ENCODE data around the gene TCF4.
A peak's percentile ranks its signal among the peaks of the same experiment; 100 is the strongest.

The TCF4 gene

GRCh38 chr18:55588111-55588869, at the start of gene TCF4:
TSS of gene TCF4 (minus strand) at chr18:55588192. CDS start at chr18:55587116, 1,076 bp downstream.
- H3K9ac ChIP-seq (ENCODE audit: insufficient read length), result peak within 1 kb of the TSS; percentile 78
- no peak for DNase-seq (ENCODE audit: low read depth, low spot score)

GRCh38 chr18:55637204-55637603, 49.2 kb upstream of the TCF4 start:
- Histone ChIP-seq H3K36me3 (ENCODE audit: insufficient read depth, low read length) (no peaks in the 10 kb centered on the region), H3K27ac (no peak overlapping the region), H3K9ac (ENCODE audit: insufficient read length) (no peak overlapping the region), H3K9me3 (ENCODE audit: low read depth, low read length) (no peaks in the 10 kb centered on the region), H3K4me3 (no peak overlapping the region)
- TF ChIP-seq POLR2AphosphoS5 (IDR thresholded peaks at IDR 0.05; ENCODE audit: borderline replicate concordance, low read depth, low read length) (no peak), EZH2 (IDR thresholded peaks at IDR 0.05) (no peak), FOXP2 (optimal IDR thresholded peaks at IDR 0.05; ENCODE audit: control extremely low read depth, extremely low read length, insufficient read depth) (no peak)
- no peak for DNase-seq (ENCODE audit: low read depth, low spot score)

More at GRCh38 chr18:55588111-55588869, at the start of gene TCF4:
- Histone ChIP-seq H3K9me3 (ENCODE audit: low read depth, low read length) (no peaks in the 10 kb centered on the region), H3K36me3 (ENCODE audit: insufficient read depth, low read length) (no peaks in the 10 kb centered on the region), H3K4me3 (peak within 1 kb of the TSS; percentile 85), H3K27ac (peak within 1 kb of the TSS; percentile 85)
- TF ChIP-seq EZH2 (IDR thresholded peaks at IDR 0.05) (no peak), FOXP2 (optimal IDR thresholded peaks at IDR 0.05; ENCODE audit: control extremely low read depth, extremely low read length, insufficient read depth) (no peak), POLR2AphosphoS5 (IDR thresholded peaks at IDR 0.05; ENCODE audit: borderline replicate concordance, low read depth, low read length) (peak; percentile 62)

- no peak overlapping the region for H3K4me3 ChIP-seq
- H3K27ac ChIP-seq, result no peak overlapping the region
- TF ChIP-seq EZH2 (IDR thresholded peaks at IDR 0.05) (no peak), FOXP2 (optimal IDR thresholded peaks at IDR 0.05; ENCODE audit: control extremely low read depth, extremely low read length, insufficient read depth) (no peak), POLR2AphosphoS5 (IDR thresholded peaks at IDR 0.05; ENCODE audit: borderline replicate concordance, low read depth, low read length) (no peak)
- H3K36me3 ChIP-seq (ENCODE audit: insufficient read depth, low read length), result no peaks in the 10 kb centered on the region
- DNase-seq (ENCODE audit: low read depth, low spot score), result no peak
- H3K9me3 ChIP-seq (ENCODE audit: low read depth, low read length), result no peaks in the 10 kb centered on the region
- no peak overlapping the region for H3K9ac ChIP-seq (ENCODE audit: insufficient read length)
Observed at GRCh38 chr18:55635439-55635838, 47.4 kb upstream of the TCF4 start.

GRCh38 chr18:55634545-55634944, 46.6 kb upstream of the TCF4 start:
- Histone ChIP-seq H3K27ac (no peak overlapping the region), H3K9ac (ENCODE audit: insufficient read length) (no peak overlapping the region), H3K36me3 (ENCODE audit: insufficient read depth, low read length) (no peaks in the 10 kb centered on the region), H3K4me3 (no peak overlapping the region), H3K9me3 (ENCODE audit: low read depth, low read length) (no peaks in the 10 kb centered on the region)
- no peak for TF ChIP-seq FOXP2 (optimal IDR thresholded peaks at IDR 0.05; ENCODE audit: control extremely low read depth, extremely low read length, insufficient read depth)
- TF ChIP-seq POLR2AphosphoS5 (IDR thresholded peaks at IDR 0.05; ENCODE audit: borderline replicate concordance, low read depth, low read length), result no peak; the same call in 1 of the 2 replicates
- no peak for TF ChIP-seq EZH2 (IDR thresholded peaks at IDR 0.05)
- DNase-seq (ENCODE audit: low read depth, low spot score), result peak; percentile 80

GRCh38 chr18:55633032-55633431, 45.0 kb upstream of the TCF4 start:
- H3K9ac ChIP-seq (ENCODE audit: insufficient read length), result no peak overlapping the region
- H3K4me3 ChIP-seq, result no peak overlapping the region
- H3K36me3 ChIP-seq (ENCODE audit: insufficient read depth, low read length), result no peaks in the 10 kb centered on the region
- no peaks in the 10 kb centered on the region for H3K9me3 ChIP-seq (ENCODE audit: low read depth, low read length)
- H3K27ac ChIP-seq, result no peak overlapping the region
- no peak for TF ChIP-seq EZH2 (IDR thresholded peaks at IDR 0.05)
- TF ChIP-seq FOXP2 (optimal IDR thresholded peaks at IDR 0.05; ENCODE audit: control extremely low read depth, extremely low read length, insufficient read depth), result no peak
- no peak for TF ChIP-seq POLR2AphosphoS5 (IDR thresholded peaks at IDR 0.05; ENCODE audit: borderline replicate concordance, low read depth, low read length)
- DNase-seq (ENCODE audit: low read depth, low spot score), result no peak

GRCh38 chr18:55629133-55629532, 41.1 kb upstream of the TCF4 start:
- no peak overlapping the region for H3K27ac ChIP-seq
- no peak for DNase-seq (ENCODE audit: low read depth, low spot score)
- no peak overlapping the region for H3K4me3 ChIP-seq
- H3K9me3 ChIP-seq (ENCODE audit: low read depth, low read length), result no peaks in the 10 kb centered on the region
- TF ChIP-seq EZH2 (IDR thresholded peaks at IDR 0.05), result no peak
- no peak for TF ChIP-seq FOXP2 (optimal IDR thresholded peaks at IDR 0.05; ENCODE audit: control extremely low read depth, extremely low read length, insufficient read depth)
- TF ChIP-seq POLR2AphosphoS5 (IDR thresholded peaks at IDR 0.05; ENCODE audit: borderline replicate concordance, low read depth, low read length), result no peak
- H3K36me3 ChIP-seq (ENCODE audit: insufficient read depth, low read length), result no peaks in the 10 kb centered on the region
- H3K9ac ChIP-seq (ENCODE audit: insufficient read length), result no peak overlapping the region

- Histone ChIP-seq H3K27ac (no peak overlapping the region), H3K9ac (ENCODE audit: insufficient read length) (no peak overlapping the region), H3K36me3 (ENCODE audit: insufficient read depth, low read length) (no peaks in the 10 kb centered on the region), H3K4me3 (no peak overlapping the region), H3K9me3 (ENCODE audit: low read depth, low read length) (no peaks in the 10 kb centered on the region)
- TF ChIP-seq FOXP2 (optimal IDR thresholded peaks at IDR 0.05; ENCODE audit: control extremely low read depth, extremely low read length, insufficient read depth) (no peak), POLR2AphosphoS5 (IDR thresholded peaks at IDR 0.05; ENCODE audit: borderline replicate concordance, low read depth, low read length) (no peak), EZH2 (IDR thresholded peaks at IDR 0.05) (no peak)
- no peak for DNase-seq (ENCODE audit: low read depth, low spot score)
Observed at GRCh38 chr18:55627007-55627406, 39.0 kb upstream of the TCF4 start.

GRCh38 chr18:55625901-55626300, 37.9 kb upstream of the TCF4 start:
- Histone ChIP-seq H3K36me3 (ENCODE audit: insufficient read depth, low read length) (no peaks in the 10 kb centered on the region), H3K4me3 (no peak overlapping the region), H3K9me3 (ENCODE audit: low read depth, low read length) (no peaks in the 10 kb centered on the region), H3K27ac (no peak overlapping the region), H3K9ac (ENCODE audit: insufficient read length) (no peak overlapping the region)
- no peak for DNase-seq (ENCODE audit: low read depth, low spot score)
- TF ChIP-seq EZH2 (IDR thresholded peaks at IDR 0.05) (no peak), POLR2AphosphoS5 (IDR thresholded peaks at IDR 0.05; ENCODE audit: borderline replicate concordance, low read depth, low read length) (no peak), FOXP2 (optimal IDR thresholded peaks at IDR 0.05; ENCODE audit: control extremely low read depth, extremely low read length, insufficient read depth) (no peak)
